Gastroesophageal sphincter (tissue), 4 donors: ENCODE measurements around the gene PROM2. TPM values are rescaled to one million over a fixed set of nuclear protein-coding genes. Genes with fewer than 3 reads are reported as not detected.

Experiments
- ATAC-seq: fragments of 150-250 bp; one replicate; pipeline ENCODE4 v1.9.1; 2016; ENCODE audit warnings: mild to moderate bottlenecking, moderate library complexity
- H3K27ac ChIP-seq, 4 donors: fragments of 200-600 bp; sonication (generic) in 3 of 4; 1 replicate in 3 of 4; 2 replicates in 1 of 4; pipeline ENCODE4 v1.5.1; 2016 to 2019
- H3K27me3 ChIP-seq: fragments of 200-600 bp; sonication (generic); one replicate; pipeline ENCODE4 v1.5.1; 2019
- H3K36me3 ChIP-seq, 2 donors: fragments of 200-600 bp; sonication (generic); one replicate each; pipeline ENCODE4 v1.5.1; 2019; ENCODE audit warnings: control low read depth in 1 of 2
- H3K4me1 ChIP-seq, 3 donors: fragments of 200-600 bp; sonication (generic); 1 replicate in 2 of 3; 2 replicates in 1 of 3; pipeline ENCODE4 v1.5.1; 2016 to 2019; ENCODE audit warnings: control low read depth in 2 of 3
- H3K4me3 ChIP-seq, 2 donors: fragments of 200-600 bp; sonication (generic); one replicate each; pipeline ENCODE4 v1.5.1; 2019; ENCODE audit warnings: mild to moderate bottlenecking in 1 of 2, moderate library complexity in 1 of 2
- H3K9me3 ChIP-seq, 3 donors: fragments of 200-600 bp; sonication (generic); one replicate each; pipeline ENCODE4 v1.5.1; 2017 to 2019; ENCODE audit warnings: control low read depth in 2 of 3
- EP300 ChIP-seq: sonication (generic); formaldehyde crosslinking; IDR thresholded peaks from one replicate; pipeline ENCODE4 v1.6.1; 2017; ENCODE audit warnings: antibody characterized with exemption, mild to moderate bottlenecking
- POLR2A ChIP-seq, 2 donors: fragments of 450-650 bp; IDR thresholded peaks; one replicate each; pipeline ENCODE4 v1.6.1; 2017; ENCODE audit warnings: antibody characterized with exemption in 2 of 2, mild to moderate bottlenecking in 2 of 2, moderate library complexity in 1 of 2
- POLR2AphosphoS5 ChIP-seq: sonication (generic); formaldehyde crosslinking; IDR thresholded peaks from one replicate; pipeline ENCODE4 v1.6.1; 2017; ENCODE audit warnings: antibody characterized with exemption
- WGBS, 2 donors: methylation state at CpG; one replicate each; pipeline ENCODE4 v1.1.5; 2018; ENCODE audit warnings: low coverage in 1 of 2; 5-methylcytosine and 5-hydroxymethylcytosine counted together
- total RNA-seq, 4 donors: library from RNA; depleted of rRNA; stranded (reverse); fragments of >200 nt; gene quantifications; one replicate each; pipeline ENCODE4 v1.1.0, GENCODE V29; 2016
- TF ChIP-seq, protein P1 (sequence below), 4 experiments: fragments of 200-600 bp in 2 of 4; fragments of 450-650 bp in 2 of 4; sonication (generic) in 1 of 4; IDR thresholded peaks; one replicate each; pipeline ENCODE4 v1.5.1; 2017 to 2019; ENCODE audit warnings: antibody characterized with exemption in 4 of 4, mild to moderate bottlenecking in 2 of 4, moderate library complexity in 2 of 4

Gene PROM2
- total RNA-seq, 4 donors from 2014 or later, result 0.94 to 36.4 (median 6.8) TPM

DNA sequence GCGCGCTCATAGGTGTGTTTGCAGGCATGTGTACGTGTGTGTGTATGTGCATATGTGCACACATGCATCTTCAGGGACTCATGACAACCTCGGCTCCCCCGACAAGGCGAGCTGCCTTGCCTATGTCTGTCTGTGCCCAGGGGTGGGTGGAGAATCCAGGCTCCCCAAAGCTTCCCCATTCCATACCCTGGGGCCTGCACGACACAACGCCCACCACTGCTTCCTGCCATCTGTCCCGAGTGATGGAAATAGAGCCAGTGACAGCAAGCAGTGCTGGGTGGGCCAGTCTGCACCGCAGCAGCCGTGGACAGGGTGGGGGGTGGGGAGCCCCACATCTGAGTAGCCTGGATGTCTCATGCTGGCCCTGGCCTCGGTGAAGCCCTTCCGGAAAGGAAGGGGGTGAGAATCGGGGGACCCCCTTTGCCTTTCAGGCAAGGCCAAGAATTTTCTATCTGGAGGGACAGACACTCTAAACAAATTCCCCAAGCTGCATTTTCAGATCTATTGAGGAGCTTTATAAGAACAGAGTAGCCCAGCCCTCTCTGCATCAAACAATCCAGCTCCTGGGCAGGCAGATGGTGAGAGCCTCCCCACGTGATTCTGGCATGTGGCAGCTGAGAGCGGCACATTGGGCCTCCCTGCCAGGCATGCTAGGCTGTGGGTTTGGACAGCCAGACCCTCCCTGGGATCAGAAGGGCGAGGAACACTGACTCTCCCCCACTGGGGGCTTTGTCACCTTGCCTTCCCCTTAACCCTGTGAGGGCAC lies 27.8 kb downstream of the PROM2 start:
- Histone ChIP-seq H3K9me3 (no peaks in the 10 kb centered on the region), H3K4me1 (peaks cover 0 to 13% (median 0%) of the 10 kb centered on the region in 3 donors), H3K36me3 (no peaks in the 10 kb centered on the region), H3K27ac (no peak overlapping the region), H3K27me3 (peaks cover 50% of the 10 kb centered on the region), H3K4me3 (no peak overlapping the region)
- ATAC-seq, result no peak
- 80% methylated on average over 2 of the region's 17 CpGs; no CpG with 5 or more reads in 1 of the 2 donors for WGBS, 2 donors
- TF ChIP-seq EP300, result no peak
- TF ChIP-seq, protein P1, sequence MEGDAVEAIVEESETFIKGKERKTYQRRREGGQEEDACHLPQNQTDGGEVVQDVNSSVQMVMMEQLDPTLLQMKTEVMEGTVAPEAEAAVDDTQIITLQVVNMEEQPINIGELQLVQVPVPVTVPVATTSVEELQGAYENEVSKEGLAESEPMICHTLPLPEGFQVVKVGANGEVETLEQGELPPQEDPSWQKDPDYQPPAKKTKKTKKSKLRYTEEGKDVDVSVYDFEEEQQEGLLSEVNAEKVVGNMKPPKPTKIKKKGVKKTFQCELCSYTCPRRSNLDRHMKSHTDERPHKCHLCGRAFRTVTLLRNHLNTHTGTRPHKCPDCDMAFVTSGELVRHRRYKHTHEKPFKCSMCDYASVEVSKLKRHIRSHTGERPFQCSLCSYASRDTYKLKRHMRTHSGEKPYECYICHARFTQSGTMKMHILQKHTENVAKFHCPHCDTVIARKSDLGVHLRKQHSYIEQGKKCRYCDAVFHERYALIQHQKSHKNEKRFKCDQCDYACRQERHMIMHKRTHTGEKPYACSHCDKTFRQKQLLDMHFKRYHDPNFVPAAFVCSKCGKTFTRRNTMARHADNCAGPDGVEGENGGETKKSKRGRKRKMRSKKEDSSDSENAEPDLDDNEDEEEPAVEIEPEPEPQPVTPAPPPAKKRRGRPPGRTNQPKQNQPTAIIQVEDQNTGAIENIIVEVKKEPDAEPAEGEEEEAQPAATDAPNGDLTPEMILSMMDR (IDR thresholded peaks at IDR 0.05), result no peak
- no peak for TF ChIP-seq POLR2AphosphoS5
- no peak for TF ChIP-seq POLR2A (IDR thresholded peaks at IDR 0.05)

DNA sequence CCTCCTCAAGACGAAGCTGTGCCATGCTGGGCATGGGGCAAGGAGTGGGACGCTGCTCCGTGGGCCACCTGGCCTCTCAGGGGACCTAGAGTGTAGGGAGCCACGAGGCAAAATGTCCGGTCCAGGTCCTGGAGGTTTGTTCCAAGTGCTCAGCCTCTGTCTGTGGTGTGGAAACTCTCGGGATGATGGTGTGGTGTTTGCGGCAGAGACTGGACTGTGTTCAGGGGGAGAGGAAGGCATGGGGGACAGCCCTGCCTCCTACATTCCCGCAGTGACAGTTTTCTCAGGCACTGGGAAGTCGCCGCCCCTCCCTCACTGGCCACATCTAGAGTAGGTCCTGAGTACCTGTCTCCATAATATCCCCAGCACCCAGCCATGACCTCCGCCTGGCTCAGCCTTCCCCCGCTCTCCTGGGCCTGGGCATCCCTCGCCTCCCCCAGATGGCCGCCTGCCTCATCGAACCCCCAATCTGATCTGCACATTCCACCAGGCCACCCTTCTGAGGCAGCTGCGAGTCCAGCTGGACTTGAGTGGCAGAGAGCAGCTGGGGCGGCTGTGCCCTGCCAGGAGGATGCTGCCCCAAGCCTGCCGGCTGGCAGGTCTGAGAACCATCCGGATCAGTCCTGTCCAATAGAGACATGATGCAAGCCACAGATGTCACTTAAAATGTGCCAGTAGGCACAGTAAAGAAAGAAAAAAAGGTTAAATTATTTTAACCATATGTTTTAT lies 29.1 kb downstream of the PROM2 start:
- WGBS, 2 donors, result 67 to 94% methylated on average over 3 to 4 of the region's 19 CpGs
- Histone ChIP-seq H3K36me3 (no peaks in the 10 kb centered on the region), H3K27ac (no peak overlapping the region), H3K4me3 (no peak overlapping the region), H3K4me1 (peaks cover 0 to 9% (median 0%) of the 10 kb centered on the region in 3 donors), H3K9me3 (no peaks in the 10 kb centered on the region), H3K27me3 (peaks cover 50% of the 10 kb centered on the region)
- ATAC-seq, result no peak
- TF ChIP-seq, protein P1 (IDR thresholded peaks at IDR 0.05), result no peak
- no peak for TF ChIP-seq POLR2AphosphoS5
- no peak for TF ChIP-seq EP300
- no peak for TF ChIP-seq POLR2A (IDR thresholded peaks at IDR 0.05)

DNA sequence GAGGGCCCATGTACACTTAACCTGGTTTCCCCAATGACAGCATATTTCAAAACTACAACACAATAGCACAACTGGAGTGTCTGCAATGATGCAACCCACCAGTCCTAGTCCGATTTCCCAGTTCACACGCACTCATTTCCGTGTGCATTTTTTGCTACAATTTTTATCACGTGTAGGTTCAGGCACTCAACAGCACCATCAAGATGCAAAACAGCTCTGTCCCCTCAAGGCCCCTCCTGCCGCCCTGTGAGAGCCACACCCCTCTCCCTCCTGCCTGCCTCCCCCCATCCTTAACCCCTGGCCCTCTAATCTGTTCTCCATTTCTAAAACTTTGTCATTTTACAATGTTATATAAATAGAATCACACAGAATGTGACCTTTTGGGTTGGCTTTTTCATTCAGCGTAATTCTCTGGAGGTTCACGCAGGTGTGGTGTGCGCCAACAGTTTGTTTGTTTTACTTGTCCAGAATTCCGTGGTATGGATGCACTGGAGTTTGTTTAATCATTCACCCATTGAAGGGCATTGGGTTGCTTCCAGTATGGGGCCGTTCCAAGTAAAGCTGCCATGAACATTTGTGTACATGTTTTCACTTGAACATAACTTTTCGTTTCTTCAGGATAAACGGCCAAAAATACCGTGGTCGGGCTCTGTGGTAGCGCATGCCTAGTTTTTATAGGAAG lies 31.3 kb downstream of the PROM2 start:
- no peaks in the 10 kb centered on the region for H3K36me3 ChIP-seq
- H3K4me3 ChIP-seq, result no peak overlapping the region
- H3K27ac ChIP-seq, result no peak overlapping the region
- H3K9me3 ChIP-seq, result no peaks in the 10 kb centered on the region
- no peak for ATAC-seq
- WGBS, 2 donors, result 48 to 52% methylated on average over 10 to 14 of the region's 15 CpGs
- TF ChIP-seq, protein P1 (IDR thresholded peaks at IDR 0.05), result no peak
- H3K4me1 ChIP-seq, result peaks cover 0 to 9% (median 0%) of the 10 kb centered on the region in 3 donors
- H3K27me3 ChIP-seq, result peaks cover 38% of the 10 kb centered on the region

DNA sequence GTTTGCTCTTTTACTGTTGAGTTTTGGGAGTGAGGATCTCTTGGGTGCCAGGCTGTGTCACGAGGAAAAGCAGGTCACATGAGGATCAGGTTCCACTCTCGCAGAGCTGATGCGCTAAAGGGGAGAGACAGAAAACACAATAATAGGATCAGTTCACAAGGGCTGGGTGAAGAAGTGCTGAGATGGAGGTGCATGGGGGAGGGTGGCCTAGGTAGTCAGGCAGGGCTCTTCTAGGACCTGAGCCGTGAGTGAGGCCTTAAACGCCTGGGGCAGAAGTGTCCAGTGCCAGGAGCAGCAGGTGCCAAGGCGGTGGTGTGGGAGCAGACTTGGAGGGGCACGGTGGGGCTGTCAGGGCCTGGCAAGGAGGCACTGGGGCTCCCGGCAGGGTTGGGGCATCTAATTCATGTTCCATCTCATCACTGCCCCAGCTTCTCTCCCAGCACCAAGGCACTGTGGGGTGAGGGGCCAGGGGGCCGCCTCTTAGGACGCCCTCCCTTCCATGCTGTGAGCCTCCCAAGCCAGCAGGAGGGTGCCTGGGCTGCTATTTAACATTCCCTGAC lies 32.2 kb downstream of the PROM2 start:
- H3K27me3 ChIP-seq, result peaks cover 30% of the 10 kb centered on the region
- ATAC-seq, result no peak
- no peaks in the 10 kb centered on the region for H3K36me3 ChIP-seq
- H3K4me1 ChIP-seq, result peaks cover 0 to 9% (median 0%) of the 10 kb centered on the region in 3 donors
- H3K4me3 ChIP-seq, result no peak overlapping the region
- 77 to 92% methylated on average over 2 to 6 of the region's 10 CpGs for WGBS, 2 donors
- no peaks in the 10 kb centered on the region for H3K9me3 ChIP-seq
- H3K27ac ChIP-seq, result no peak overlapping the region
- TF ChIP-seq POLR2A (IDR thresholded peaks at IDR 0.05) (no peak), EP300 (no peak), POLR2AphosphoS5 (no peak)
- TF ChIP-seq, protein P1 (IDR thresholded peaks at IDR 0.05), result no peak
